Testis (tissue), 3 donors: Measurements from ENCODE around the gene NECAB3. TPM values are rescaled to one million over a fixed set of nuclear protein-coding genes. Genes with fewer than 3 reads are reported as not detected.

Experiments used
- DNase-seq: peaks from one replicate; pipeline ENCODE4 v3.0.0-alpha.2; 2019
- H3K27ac ChIP-seq, 2 donors: fragments of 200-600 bp; sonication (generic); one replicate each; pipeline ENCODE4 v1.5.1; 2019
- H3K27me3 ChIP-seq: fragments of 200-600 bp; sonication (generic); one replicate; pipeline ENCODE4 v1.5.1; 2019
- H3K36me3 ChIP-seq: fragments of 200-600 bp; sonication (generic); one replicate; pipeline ENCODE4 v1.5.1; 2017; ENCODE audit warnings: low read depth; ENCODE audit errors: missing control alignments
- H3K4me1 ChIP-seq: fragments of 200-600 bp; sonication (generic); one replicate; pipeline ENCODE4 v1.5.1; 2019
- H3K4me3 ChIP-seq, 2 donors: fragments of 200-600 bp; sonication (generic); one replicate each; pipeline ENCODE4 v1.5.1; 2017 to 2019
- H3K9me3 ChIP-seq: fragments of 200-600 bp; sonication (generic); one replicate; pipeline ENCODE4 v1.5.1; 2017
- POLR2A ChIP-seq: fragments of 450-650 bp; IDR thresholded peaks from one replicate; pipeline ENCODE4 v1.6.1; 2017; ENCODE audit warnings: antibody characterized with exemption, mild to moderate bottlenecking, moderate library complexity
- WGBS, 2 donors: methylation state at CpG; one replicate each; pipeline ENCODE4 v1.1.5; 2018; 5-methylcytosine and 5-hydroxymethylcytosine counted together
- intact Hi-C: fragments of 100-400 bp; cut with DNase I; formaldehyde crosslinking; loops from one replicate; pipeline ENCODE4 v1.15.1; 2023; ENCODE audit warnings: low total_unique reads
- polyA plus RNA-seq: library from polyadenylated mRNA; stranded (reverse); fragments of 350-450 nt; fragmentation: Illumina TruSeq; extraction: RNeasy Lipid Tissue Mini Kit (QIAGEN cat#74804); gene quantifications from one replicate; pipeline ENCODE4 v1.2.3, GENCODE V29; 2014; ENCODE audit warnings: low read depth, low replicate concordance; ENCODE audit not compliant: insufficient read depth
- total RNA-seq, 2 donors: library from RNA; depleted of rRNA; stranded (reverse); fragments of >200 nt; gene quantifications; one replicate each; pipeline ENCODE4 v1.2.3, GENCODE V29; 2016
- TF ChIP-seq, protein P1 (sequence below), 3 experiments: fragments of 450-650 bp in 2 of 3; fragments of 200-600 bp in 1 of 3; sonication (generic) in 1 of 3; IDR thresholded peaks; one replicate each; pipeline ENCODE4 v1.5.1; 2016 to 2019; ENCODE audit warnings: antibody characterized with exemption in 3 of 3, mild to moderate bottlenecking in 2 of 3, moderate library complexity in 1 of 3

NECAB3 gene
- total and polyA plus RNA-seq, 3 donors from 2014 or later, result 59.7 to 118 (median 106) TPM

DNA sequence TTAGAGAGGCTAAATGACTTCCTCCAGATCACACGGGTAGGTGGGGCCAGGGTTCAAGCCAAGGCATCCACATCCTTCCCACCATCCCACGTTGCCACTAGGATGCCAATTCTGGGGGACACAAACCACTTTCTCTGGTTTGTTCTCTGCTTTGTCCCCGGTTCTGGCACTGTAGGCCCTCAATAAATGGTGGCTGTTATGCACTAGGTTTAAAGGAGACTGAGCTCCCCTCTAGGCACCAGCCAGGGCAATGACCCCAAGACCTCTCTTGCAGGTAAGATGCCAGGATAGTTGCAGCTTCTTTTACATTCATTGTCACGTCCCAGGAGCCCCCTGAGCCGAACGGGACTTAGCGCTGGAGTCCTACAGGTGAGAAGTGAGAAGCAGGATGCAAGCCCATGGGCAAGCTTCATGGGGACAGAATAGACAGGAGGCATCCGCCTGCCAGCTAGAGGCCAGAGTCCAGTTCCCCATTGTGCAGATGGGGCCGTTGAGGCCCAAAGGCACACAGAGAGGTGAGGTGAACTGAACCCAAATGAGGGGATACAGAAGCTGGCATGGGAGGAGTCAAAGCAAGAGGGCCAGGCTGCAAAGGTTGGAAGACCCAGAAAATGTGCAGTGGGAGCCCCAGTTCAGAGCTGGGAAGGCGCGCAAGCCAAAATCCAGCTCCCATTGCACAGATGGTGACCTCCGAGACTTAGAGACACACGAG lies 45.2 kb upstream of the NECAB3 start:
- intact Hi-C loops, result no loop called here
- H3K4me3 ChIP-seq, result peak overlapping the region; percentile 72 to 73
- 40 to 41% methylated on average over 12 to 13 of the region's 13 CpGs for WGBS, 2 donors

DNA sequence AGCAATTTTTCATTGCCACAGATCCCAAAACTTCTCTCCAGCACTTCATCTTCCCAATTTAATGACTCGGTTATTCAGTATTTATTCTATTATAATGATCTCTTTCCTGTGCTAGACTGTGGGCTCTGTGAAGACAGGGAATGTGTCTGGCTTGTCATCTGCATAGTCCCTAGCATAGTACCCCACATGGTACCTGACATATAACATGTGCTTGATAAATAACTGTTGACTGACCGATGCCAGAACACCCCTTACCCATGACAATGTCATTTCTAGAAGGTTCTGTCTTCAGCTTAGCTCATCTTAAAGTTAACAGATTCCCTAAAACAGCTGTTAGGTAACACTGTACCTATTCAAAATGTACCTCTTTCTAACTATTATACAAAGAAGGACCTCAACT lies 42.3 kb upstream of the NECAB3 start:
- Histone ChIP-seq H3K4me1 (peaks cover 8% of the 10 kb centered on the region), H3K27me3 (no peaks in the 10 kb centered on the region), H3K27ac (no peak overlapping the region), H3K9me3 (no peaks in the 10 kb centered on the region), H3K36me3 (no peaks in the 10 kb centered on the region), H3K4me3 (no peak overlapping the region)
- intact Hi-C loops, result no loop called here
- TF ChIP-seq POLR2A, result no peak
- TF ChIP-seq, protein P1, sequence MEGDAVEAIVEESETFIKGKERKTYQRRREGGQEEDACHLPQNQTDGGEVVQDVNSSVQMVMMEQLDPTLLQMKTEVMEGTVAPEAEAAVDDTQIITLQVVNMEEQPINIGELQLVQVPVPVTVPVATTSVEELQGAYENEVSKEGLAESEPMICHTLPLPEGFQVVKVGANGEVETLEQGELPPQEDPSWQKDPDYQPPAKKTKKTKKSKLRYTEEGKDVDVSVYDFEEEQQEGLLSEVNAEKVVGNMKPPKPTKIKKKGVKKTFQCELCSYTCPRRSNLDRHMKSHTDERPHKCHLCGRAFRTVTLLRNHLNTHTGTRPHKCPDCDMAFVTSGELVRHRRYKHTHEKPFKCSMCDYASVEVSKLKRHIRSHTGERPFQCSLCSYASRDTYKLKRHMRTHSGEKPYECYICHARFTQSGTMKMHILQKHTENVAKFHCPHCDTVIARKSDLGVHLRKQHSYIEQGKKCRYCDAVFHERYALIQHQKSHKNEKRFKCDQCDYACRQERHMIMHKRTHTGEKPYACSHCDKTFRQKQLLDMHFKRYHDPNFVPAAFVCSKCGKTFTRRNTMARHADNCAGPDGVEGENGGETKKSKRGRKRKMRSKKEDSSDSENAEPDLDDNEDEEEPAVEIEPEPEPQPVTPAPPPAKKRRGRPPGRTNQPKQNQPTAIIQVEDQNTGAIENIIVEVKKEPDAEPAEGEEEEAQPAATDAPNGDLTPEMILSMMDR (IDR thresholded peaks at IDR 0.05), result no peak
- 88 to 100% methylated on average over 2 of the region's 2 CpGs for WGBS, 2 donors
- DNase-seq, result no peak

More for the DNA sequence above, 45.2 kb upstream of the NECAB3 start:
- H3K9me3 ChIP-seq, result no peaks in the 10 kb centered on the region
- peaks cover 8% of the 10 kb centered on the region for H3K4me1 ChIP-seq
- TF ChIP-seq POLR2A, result no peak
- TF ChIP-seq, protein P1 (IDR thresholded peaks at IDR 0.05), result no peak
- peak overlapping the region in 1 of 2 donors; percentile 79 for H3K27ac ChIP-seq
- no peaks in the 10 kb centered on the region for H3K36me3 ChIP-seq
- H3K27me3 ChIP-seq, result no peaks in the 10 kb centered on the region
- DNase-seq, result no peak

- Histone ChIP-seq H3K36me3 (no peaks in the 10 kb centered on the region), H3K9me3 (no peaks in the 10 kb centered on the region), H3K4me1 (no peaks in the 10 kb centered on the region), H3K27ac (no peak overlapping the region), H3K4me3 (no peak overlapping the region), H3K27me3 (no peaks in the 10 kb centered on the region)
- TF ChIP-seq POLR2A, result no peak
- TF ChIP-seq, protein P1 (IDR thresholded peaks at IDR 0.05), result no peak
- intact Hi-C loops, result no loop called here
- no peak for DNase-seq
- WGBS, 2 donors, result 88 to 95% methylated on average over 10 of the region's 10 CpGs
Observed at GRCh38 chr20:33713865-33714367, 39.7 kb upstream of the NECAB3 start.

GRCh38 chr20:33711446-33711738 lies 37.2 kb upstream of the NECAB3 start:
- H3K4me3 ChIP-seq, result no peak overlapping the region
- no peaks in the 10 kb centered on the region for H3K9me3 ChIP-seq
- H3K27ac ChIP-seq, result no peak overlapping the region
- no peaks in the 10 kb centered on the region for H3K36me3 ChIP-seq
- no peaks in the 10 kb centered on the region for H3K4me1 ChIP-seq
- DNase-seq, result no peak
- TF ChIP-seq, protein P1 (IDR thresholded peaks at IDR 0.05), result no peak
- no peak for TF ChIP-seq POLR2A
- H3K27me3 ChIP-seq, result no peaks in the 10 kb centered on the region
- WGBS, 2 donors, result 0 to 75% methylated on average over 1 of the region's 1 CpG
- intact Hi-C loops, result no loop called here
